Mesendoderm (in vitro differentiated cells): Measurements from ENCODE around the gene TNFSF18. TPM values are rescaled to one million over a fixed set of nuclear protein-coding genes. Genes with fewer than 3 reads are reported as not detected.

ENCODE experiments used
- DNase-seq: peaks from one replicate; pipeline ENCODE4 v3.0.0; 2013
- H2AK5ac ChIP-seq: 2 replicates; pipeline ENCODE4 v1.6.1; 2013; ENCODE audit warnings: low read length, inconsistent platforms
- H2BK120ac ChIP-seq: 2 replicates; pipeline ENCODE4 v1.6.1; 2013; ENCODE audit warnings: low read depth, mild to moderate bottlenecking, low read length, moderate library complexity, mixed read lengths
- H2BK15ac ChIP-seq: replicated peaks from 2 replicates; pipeline ENCODE4 v1.6.1; 2013; ENCODE audit warnings: low read depth, mild to moderate bottlenecking, moderate library complexity
- H2BK5ac ChIP-seq: 2 replicates; pipeline ENCODE4 v1.6.1; 2013; ENCODE audit warnings: low read length, inconsistent platforms
- H3K18ac ChIP-seq: 2 replicates; pipeline ENCODE4 v1.6.1; 2013; ENCODE audit warnings: mild to moderate bottlenecking, low read length, mixed read lengths
- H3K23ac ChIP-seq: one replicate; pipeline ENCODE4 v1.6.1; 2013; ENCODE audit warnings: low read length
- H3K27ac ChIP-seq: 2 replicates; pipeline ENCODE4 v1.5.1; 2013; ENCODE audit warnings: low read depth, mild to moderate bottlenecking, inconsistent platforms, low read length, moderate library complexity
- H3K27me3 ChIP-seq: 2 replicates; pipeline ENCODE4 v1.6.1; 2013; ENCODE audit warnings: low read length, control low read depth, mild to moderate bottlenecking, inconsistent platforms; ENCODE audit not compliant: insufficient read depth, poor library complexity
- H3K36me3 ChIP-seq: 2 replicates; pipeline ENCODE4 v1.6.1; 2013; ENCODE audit warnings: low read length, inconsistent platforms; ENCODE audit not compliant: control insufficient read depth, insufficient read depth
- H3K4ac ChIP-seq: one replicate; pipeline ENCODE4 v1.6.1; 2013; ENCODE audit warnings: low read depth, mild to moderate bottlenecking, low read length, moderate library complexity
- H3K4me1 ChIP-seq: 2 replicates; pipeline ENCODE4 v1.6.1; 2013; ENCODE audit warnings: low read depth, low read length, inconsistent platforms; ENCODE audit not compliant: control insufficient read depth
- H3K4me2 ChIP-seq: 2 replicates; pipeline ENCODE4 v1.6.1; 2013; ENCODE audit warnings: low read length
- H3K4me3 ChIP-seq: 2 replicates; pipeline ENCODE4 v1.5.1; 2013; ENCODE audit warnings: mild to moderate bottlenecking, low read length
- H3K56ac ChIP-seq: one replicate; pipeline ENCODE4 v1.6.1; 2013; ENCODE audit warnings: low read length
- H3K79me1 ChIP-seq: 2 replicates; pipeline ENCODE4 v1.6.1; 2013; ENCODE audit warnings: low read length, inconsistent platforms
- H3K79me2 ChIP-seq: 2 replicates; pipeline ENCODE4 v1.6.1; 2013; ENCODE audit warnings: mild to moderate bottlenecking, low read length; ENCODE audit not compliant: control insufficient read depth, insufficient read depth
- H3K9ac ChIP-seq: 2 replicates; pipeline ENCODE4 v1.6.1; 2013; ENCODE audit warnings: low read length, inconsistent platforms
- H4K5ac ChIP-seq: one replicate; pipeline ENCODE4 v1.6.1; 2013; ENCODE audit warnings: low read length
- H4K8ac ChIP-seq: one replicate; pipeline ENCODE4 v1.6.1; 2013; ENCODE audit warnings: low read depth, mild to moderate bottlenecking, control low read depth, low read length, moderate library complexity
- WGBS: extraction: QIAGEN DNeasy Blood & Tissue Kit; methylation state at CpG from one replicate; pipeline ENCODE4 v1.1.7; 2013; ENCODE audit warnings: low lambda C conversion rate, missing lambda C conversion rate; ENCODE audit not compliant: insufficient coverage; ENCODE audit errors: extremely low coverage; 5-methylcytosine and 5-hydroxymethylcytosine counted together
- polyA plus RNA-seq, 2 experiments: library from polyadenylated mRNA; stranded (reverse); fragments of 200-250 nt; gene quantifications; one replicate each; pipeline ENCODE4 v1.2.3, GENCODE V29; 2013

Gene TNFSF18, protein sequence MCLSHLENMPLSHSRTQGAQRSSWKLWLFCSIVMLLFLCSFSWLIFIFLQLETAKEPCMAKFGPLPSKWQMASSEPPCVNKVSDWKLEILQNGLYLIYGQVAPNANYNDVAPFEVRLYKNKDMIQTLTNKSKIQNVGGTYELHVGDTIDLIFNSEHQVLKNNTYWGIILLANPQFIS
- polyA plus RNA-seq (2013, experiment 1 of 2) = not detected
- 0.01 TPM for polyA plus RNA-seq (2013, experiment 2 of 2)

DNA sequence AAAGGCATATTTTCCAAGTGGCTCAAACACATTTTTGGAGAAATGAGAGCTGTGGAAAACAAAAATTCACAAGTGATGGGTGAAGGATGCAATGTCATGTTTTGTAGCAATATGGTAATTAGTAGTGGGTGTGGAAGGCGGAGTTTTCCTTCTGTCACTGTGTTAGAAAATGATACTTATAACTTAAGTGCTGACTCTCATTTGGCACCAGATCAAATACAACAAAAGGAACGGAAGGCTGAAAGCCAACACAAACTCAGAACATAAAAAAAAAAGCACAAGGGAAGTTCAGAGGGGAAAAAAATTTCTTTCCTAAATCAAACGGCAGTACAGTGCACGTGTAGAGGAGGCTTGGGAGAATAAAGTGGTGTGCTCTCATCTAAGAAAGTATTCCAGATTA is at the start of gene TNFSF18:
Gene TNFSF18 (minus strand): TSS at position 77 of the 400 bp plus-strand sequence. CDS start 45 bp downstream, at position 32.
- Histone ChIP-seq H3K79me1 (no peaks in the 10 kb centered on the region), H3K4me3 (no peak within 1 kb of the TSS), H3K4me1 (no peaks in the 10 kb centered on the region), H4K5ac (no peak within 1 kb of the TSS), H3K9ac (no peak within 1 kb of the TSS), H3K36me3 (no peaks in the 10 kb centered on the region), H3K27ac (no peak within 1 kb of the TSS), H2BK120ac (no peak within 1 kb of the TSS), H3K4me2 (no peak within 1 kb of the TSS), H3K18ac (no peak within 1 kb of the TSS), H2BK5ac (no peak within 1 kb of the TSS), H3K4ac (no peak within 1 kb of the TSS), H3K27me3 (no peaks in the 10 kb centered on the region), H3K23ac (no peak within 1 kb of the TSS), H2BK15ac (no peak within 1 kb of the TSS), H4K8ac (no peak within 1 kb of the TSS), H3K56ac (no peak within 1 kb of the TSS), H3K79me2 (no peaks in the 10 kb centered on the region), H2AK5ac (no peak within 1 kb of the TSS)
- WGBS = no CpG with 5 or more reads among the region's 4 CpGs
- DNase-seq = no peak

DNA sequence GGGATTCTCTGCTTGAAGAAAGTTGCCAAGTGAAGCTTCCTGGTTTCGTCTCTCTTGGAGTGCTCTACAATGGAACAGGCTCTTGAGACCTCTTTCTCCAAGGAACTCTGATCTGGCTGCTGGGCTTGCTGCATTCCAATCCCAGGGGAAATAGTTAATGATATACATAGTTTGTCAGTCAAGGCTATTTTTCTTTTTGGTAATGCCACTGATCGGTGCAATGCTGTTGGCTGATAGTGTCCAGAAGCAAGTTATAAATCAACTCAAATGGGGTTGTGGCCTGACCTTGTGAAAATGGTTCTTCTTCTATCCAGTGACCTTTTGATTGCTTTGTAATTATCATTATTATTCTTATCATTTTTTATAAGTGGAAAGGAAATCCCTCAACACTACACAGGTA is 48.4 kb upstream of the TNFSF18 start:
- H4K8ac ChIP-seq = no peak overlapping the region
- H3K9ac ChIP-seq = no peak overlapping the region
- no peak overlapping the region for H3K56ac ChIP-seq
- H3K36me3 ChIP-seq = no peaks in the 10 kb centered on the region
- H3K23ac ChIP-seq = no peak overlapping the region
- H3K27ac ChIP-seq = no peak overlapping the region
- no peak for DNase-seq
- no peak overlapping the region for H3K18ac ChIP-seq
- no peak overlapping the region for H2BK120ac ChIP-seq
- no peaks in the 10 kb centered on the region for H3K79me2 ChIP-seq
- H2BK5ac ChIP-seq = no peak overlapping the region
- H3K4me2 ChIP-seq = no peak overlapping the region
- H2BK15ac ChIP-seq = no peak overlapping the region
- H3K4ac ChIP-seq = no peak overlapping the region
- H3K79me1 ChIP-seq = no peaks in the 10 kb centered on the region
- H3K4me1 ChIP-seq = no peaks in the 10 kb centered on the region
- H3K4me3 ChIP-seq = no peak overlapping the region
- H4K5ac ChIP-seq = no peak overlapping the region
- no peak overlapping the region for H2AK5ac ChIP-seq
- WGBS = no CpG with 5 or more reads among the region's 2 CpGs
- no peaks in the 10 kb centered on the region for H3K27me3 ChIP-seq

DNA sequence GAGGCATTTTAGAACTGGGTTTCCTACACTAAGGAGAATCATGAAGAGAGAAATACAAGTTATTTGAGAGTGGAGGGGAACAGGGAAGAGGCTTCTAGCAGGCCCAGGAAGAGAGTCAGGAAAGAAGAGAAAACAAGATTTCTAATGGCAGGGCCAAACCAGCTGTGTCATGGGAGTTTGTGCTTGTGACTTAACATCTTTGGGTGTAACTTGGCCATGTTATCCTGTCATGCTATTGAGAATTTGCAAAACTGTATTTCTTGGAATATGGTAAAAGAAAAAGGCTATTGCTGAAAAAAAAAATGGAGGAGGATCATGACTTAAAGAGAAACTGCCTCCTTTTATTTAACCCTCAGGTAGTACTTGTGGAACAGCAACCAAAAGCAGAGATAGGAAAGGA is 47.4 kb upstream of the TNFSF18 start:
- H3K36me3 ChIP-seq = no peaks in the 10 kb centered on the region
- no peak overlapping the region for H4K5ac ChIP-seq
- no peaks in the 10 kb centered on the region for H3K4me1 ChIP-seq
- H2BK5ac ChIP-seq = no peak overlapping the region
- H3K4ac ChIP-seq = no peak overlapping the region
- no peak overlapping the region for H3K4me3 ChIP-seq
- H4K8ac ChIP-seq = no peak overlapping the region
- no peak overlapping the region for H2BK15ac ChIP-seq
- no peak for DNase-seq
- no peak overlapping the region for H3K27ac ChIP-seq
- no peaks in the 10 kb centered on the region for H3K27me3 ChIP-seq
- no peaks in the 10 kb centered on the region for H3K79me1 ChIP-seq
- H3K18ac ChIP-seq = no peak overlapping the region
- H3K56ac ChIP-seq = no peak overlapping the region
- no peak overlapping the region for H3K9ac ChIP-seq
- no peak overlapping the region for H2BK120ac ChIP-seq
- no peak overlapping the region for H2AK5ac ChIP-seq
- H3K79me2 ChIP-seq = no peaks in the 10 kb centered on the region
- H3K4me2 ChIP-seq = no peak overlapping the region
- no peak overlapping the region for H3K23ac ChIP-seq

DNA sequence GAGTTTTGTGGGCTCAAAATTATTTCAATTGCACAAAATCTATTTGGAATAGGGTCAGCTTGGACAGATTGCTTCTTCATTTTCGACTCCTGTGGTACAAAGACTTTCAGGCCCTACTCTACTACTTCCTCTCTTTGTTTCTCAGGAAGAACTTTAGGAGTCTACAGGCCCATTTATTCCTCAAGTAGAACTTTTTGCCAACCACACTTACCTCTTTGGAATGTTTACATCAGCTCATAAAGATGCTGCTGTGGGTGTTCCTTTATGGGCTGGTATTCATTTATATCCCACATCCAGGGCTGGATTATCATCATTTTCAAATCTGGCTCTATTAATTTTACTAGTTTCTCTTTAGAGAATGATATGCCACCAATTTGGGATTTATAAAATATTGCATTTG is 46.3 kb upstream of the TNFSF18 start:
- Histone ChIP-seq H3K4ac (no peak overlapping the region), H3K27ac (no peak overlapping the region), H3K56ac (no peak overlapping the region), H4K8ac (no peak overlapping the region), H2BK120ac (no peak overlapping the region), H3K4me3 (no peak overlapping the region), H2BK15ac (no peak overlapping the region), H3K27me3 (no peaks in the 10 kb centered on the region), H3K9ac (no peak overlapping the region), H3K79me1 (no peaks in the 10 kb centered on the region), H2AK5ac (no peak overlapping the region), H2BK5ac (no peak overlapping the region), H3K18ac (no peak overlapping the region), H3K4me2 (no peak overlapping the region), H3K4me1 (no peaks in the 10 kb centered on the region), H3K23ac (no peak overlapping the region), H4K5ac (no peak overlapping the region), H3K36me3 (no peaks in the 10 kb centered on the region), H3K79me2 (no peaks in the 10 kb centered on the region)
- WGBS = no CpG with 5 or more reads among the region's 1 CpG
- DNase-seq = no peak

DNA sequence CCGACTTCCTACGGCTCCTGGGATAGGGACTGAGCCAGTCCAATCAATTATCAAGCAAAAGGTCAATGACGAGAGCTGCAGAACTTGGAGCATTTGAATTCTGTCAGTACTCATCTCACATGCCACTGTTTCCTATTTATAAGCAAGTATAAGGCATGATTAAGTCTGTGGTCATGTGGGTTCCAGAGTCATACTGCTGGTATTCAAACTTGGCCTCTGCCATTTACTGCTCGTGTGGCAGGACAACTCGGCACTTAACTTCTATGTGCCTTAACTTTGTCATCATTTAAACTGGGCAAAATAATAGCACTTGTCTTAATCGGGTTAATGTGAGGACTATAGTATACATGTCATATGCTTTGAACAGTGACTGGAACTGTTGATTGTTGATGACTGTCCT is 44.9 kb upstream of the TNFSF18 start:
- Histone ChIP-seq H3K4me1 (no peaks in the 10 kb centered on the region), H2BK120ac (no peak overlapping the region), H3K56ac (no peak overlapping the region), H3K4ac (no peak overlapping the region), H4K5ac (no peak overlapping the region), H3K27me3 (no peaks in the 10 kb centered on the region), H3K79me2 (no peaks in the 10 kb centered on the region), H3K9ac (no peak overlapping the region), H3K18ac (no peak overlapping the region), H3K4me3 (no peak overlapping the region), H3K79me1 (no peaks in the 10 kb centered on the region), H3K27ac (no peak overlapping the region), H2AK5ac (no peak overlapping the region), H2BK15ac (no peak overlapping the region), H3K23ac (no peak overlapping the region), H3K36me3 (no peaks in the 10 kb centered on the region), H2BK5ac (no peak overlapping the region), H3K4me2 (no peak overlapping the region), H4K8ac (no peak overlapping the region)
- no CpG with 5 or more reads among the region's 6 CpGs for WGBS
- no peak for DNase-seq

DNA sequence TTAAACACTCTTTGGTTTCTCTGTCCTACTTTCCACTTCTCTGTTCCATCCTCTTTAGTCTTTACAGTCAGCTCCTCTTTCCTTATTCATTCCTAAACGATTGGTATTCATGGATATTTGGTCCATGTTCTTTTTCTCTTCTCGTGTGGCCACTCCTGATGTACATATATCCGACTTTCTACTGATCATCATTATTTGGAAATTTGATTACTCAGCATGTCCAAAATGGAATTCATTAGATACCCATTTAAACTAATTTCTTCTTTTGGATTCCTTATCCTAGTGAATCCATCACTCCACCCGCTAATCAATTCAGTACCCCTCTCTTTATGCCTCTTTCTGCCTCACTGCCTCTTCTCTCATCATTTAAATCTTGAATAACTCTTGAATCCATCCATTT is 43.8 kb upstream of the TNFSF18 start:
- Histone ChIP-seq H3K4me3 (no peak overlapping the region), H2BK120ac (no peak overlapping the region), H3K9ac (no peak overlapping the region), H2BK5ac (no peak overlapping the region), H3K56ac (no peak overlapping the region), H4K8ac (no peak overlapping the region), H2AK5ac (no peak overlapping the region), H3K4me1 (no peaks in the 10 kb centered on the region), H3K27me3 (no peaks in the 10 kb centered on the region), H3K4ac (no peak overlapping the region), H3K23ac (no peak overlapping the region), H3K79me1 (no peaks in the 10 kb centered on the region), H4K5ac (no peak overlapping the region), H3K27ac (no peak overlapping the region), H3K4me2 (no peak overlapping the region), H3K18ac (no peak overlapping the region), H3K79me2 (no peaks in the 10 kb centered on the region), H2BK15ac (no peak overlapping the region), H3K36me3 (no peaks in the 10 kb centered on the region)
- DNase-seq = no peak
- no CpG with 5 or more reads among the region's 4 CpGs for WGBS
